DOHH2 (cell line): ENCODE data around the gene ZNF469.

Experiments
- H3F3A ChIP-seq: fragments of 200-600 bp; sonication (generic), shearing (Covaris generic); 2 replicates; pipeline ENCODE4 v1.6.0; 2016; ENCODE audit warnings: antibody characterized with exemption, mild to moderate bottlenecking; ENCODE audit not compliant: control insufficient read depth, insufficient read depth
- H3K27ac ChIP-seq: fragments of 200-600 bp; sonication (generic); 2 replicates; pipeline ENCODE4 v1.5.1; 2014; ENCODE audit warnings: low read depth, mild to moderate bottlenecking, low read length, moderate library complexity
- H3K27me3 ChIP-seq: fragments of 200-600 bp; sonication (generic); 2 replicates; pipeline ENCODE4 v1.6.1; 2014; ENCODE audit warnings: mild to moderate bottlenecking, low read length, mixed read lengths; ENCODE audit not compliant: control insufficient read depth
- H3K36me3 ChIP-seq: fragments of 200-600 bp; sonication (generic); 2 replicates; pipeline ENCODE4 v1.6.1; 2014; ENCODE audit warnings: mild to moderate bottlenecking, low read length, moderate library complexity, mixed read lengths; ENCODE audit not compliant: control insufficient read depth
- H3K4me1 ChIP-seq: fragments of 200-600 bp; sonication (generic); 2 replicates; pipeline ENCODE4 v1.6.1; 2014; ENCODE audit warnings: mild to moderate bottlenecking, low read length, mixed read lengths; ENCODE audit not compliant: control insufficient read depth
- H3K4me2 ChIP-seq: fragments of 200-600 bp; sonication (generic); 2 replicates; pipeline ENCODE4 v1.6.0; 2014; ENCODE audit warnings: mild to moderate bottlenecking, low read length, moderate library complexity
- H3K4me3 ChIP-seq: fragments of 200-600 bp; sonication (generic); 2 replicates; pipeline ENCODE4 v1.5.1; 2014; ENCODE audit warnings: mild to moderate bottlenecking, low read length, mixed read lengths
- H3K79me2 ChIP-seq: fragments of 200-600 bp; sonication (generic); 2 replicates; pipeline ENCODE4 v1.6.1; 2014; ENCODE audit warnings: mild to moderate bottlenecking, low read length, mixed read lengths; ENCODE audit not compliant: control insufficient read depth
- H3K9me2 ChIP-seq: fragments of 200-600 bp; sonication (generic); replicated peaks from 2 replicates; pipeline ENCODE4 v1.6.1; 2014; ENCODE audit warnings: mild to moderate bottlenecking, low read length, mixed read lengths; ENCODE audit not compliant: control insufficient read depth
- H3K9me3 ChIP-seq: fragments of 200-600 bp; sonication (generic); 2 replicates; pipeline ENCODE4 v1.6.1; 2014; ENCODE audit warnings: antibody characterized with exemption, low read length, mixed read lengths; ENCODE audit not compliant: control insufficient read depth, insufficient read depth
- H4K20me1 ChIP-seq: fragments of 200-600 bp; sonication (generic); 2 replicates; pipeline ENCODE4 v1.6.0; 2014; ENCODE audit warnings: low read depth, mild to moderate bottlenecking, antibody characterized with exemption, low read length, moderate library complexity; ENCODE audit not compliant: control insufficient read depth, insufficient read depth
- CTCF ChIP-seq: fragments of 200-600 bp; sonication (generic); IDR thresholded peaks from one replicate; pipeline ENCODE4 v1.5.1; 2014; ENCODE audit warnings: antibody characterized with exemption, mild to moderate bottlenecking, low read depth, low read length; ENCODE audit not compliant: poor library complexity, severe bottlenecking
- EZH2phosphoT487 ChIP-seq: fragments of 200-600 bp; sonication (generic); IDR thresholded peaks from 2 replicates; pipeline ENCODE4 v1.6.1; 2017; ENCODE audit warnings: borderline replicate concordance, mild to moderate bottlenecking, antibody characterized with exemption, low read length, moderate library complexity, mixed read lengths

The ZNF469 gene

GRCh38 chr16:88361775-88362174 is 21.0 kb upstream of the ZNF469 start:
- Histone ChIP-seq H3K4me1 (no peaks in the 10 kb centered on the region), H3K9me2 (no peaks in the 10 kb centered on the region), H3K4me2 (no peak overlapping the region), H3K4me3 (no peak overlapping the region), H3K36me3 (no peaks in the 10 kb centered on the region), H3K9me3 (peaks cover 7% of the 10 kb centered on the region), H3K79me2 (no peaks in the 10 kb centered on the region), H3K27ac (no peak overlapping the region), H3K27me3 (peaks cover 9% of the 10 kb centered on the region; the same call in 1 of the 2 replicates), H4K20me1 (no peaks in the 10 kb centered on the region), H3F3A (no peaks in the 10 kb centered on the region)
- no peak for TF ChIP-seq EZH2phosphoT487
- no peak for TF ChIP-seq CTCF

GRCh38 chr16:88363239-88363891 is 19.4 kb upstream of the ZNF469 start:
- Histone ChIP-seq H3K4me3 (no peak overlapping the region), H3K9me2 (no peaks in the 10 kb centered on the region), H4K20me1 (no peaks in the 10 kb centered on the region), H3K9me3 (peaks cover 18% of the 10 kb centered on the region), H3K27ac (no peak overlapping the region), H3F3A (no peaks in the 10 kb centered on the region), H3K27me3 (peaks cover 9% of the 10 kb centered on the region; the same call in 1 of the 2 replicates), H3K79me2 (no peaks in the 10 kb centered on the region), H3K36me3 (no peaks in the 10 kb centered on the region), H3K4me2 (no peak overlapping the region), H3K4me1 (no peaks in the 10 kb centered on the region)
- TF ChIP-seq CTCF: no peak
- no peak for TF ChIP-seq EZH2phosphoT487

- no peak overlapping the region for H3K4me2 ChIP-seq
- peaks cover 9% of the 10 kb centered on the region; the same call in 1 of the 2 replicates for H3K27me3 ChIP-seq
- H3K79me2 ChIP-seq: no peaks in the 10 kb centered on the region
- no peaks in the 10 kb centered on the region for H3K36me3 ChIP-seq
- TF ChIP-seq CTCF (no peak), EZH2phosphoT487 (no peak)
- no peak overlapping the region for H3K27ac ChIP-seq
- H3K9me3 ChIP-seq: peaks cover 32% of the 10 kb centered on the region
- H3F3A ChIP-seq: no peaks in the 10 kb centered on the region
- no peaks in the 10 kb centered on the region for H4K20me1 ChIP-seq
- no peak overlapping the region for H3K4me3 ChIP-seq
- no peaks in the 10 kb centered on the region for H3K9me2 ChIP-seq
- H3K4me1 ChIP-seq: no peaks in the 10 kb centered on the region
Observed at GRCh38 chr16:88365244-88365865, 17.4 kb upstream of the ZNF469 start.
